ENCODE data around the gene STRIP2.
A peak's percentile ranks its signal among the peaks of the same experiment; 100 is the strongest.
"Not testable (repeated sequence)": the region's sequence is repeated elsewhere in the genome, so short reads cannot be mapped to it uniquely, and the experiment has no call there.

The STRIP2 gene

GRCh38 chr7:129501760-129502707 lies 67.8 kb downstream of the STRIP2 start, which contains the start of gene SMKR1:
Gene SMKR1 (plus strand): TSS chr7:129502531. CDS start chr7:129502825, 294 bp downstream.
- Histone ChIP-seq H3K9ac (ENCODE audit: low read depth, low read length) (peak within 1 kb of the TSS; percentile 60; the same call in 1 of the 2 replicates), H3K4me1 (ENCODE audit: insufficient read depth, low read length) (no peaks in the 10 kb centered on the region), H3K36me3 (ENCODE audit: insufficient read depth, low read length) (no peaks in the 10 kb centered on the region), H3K9me3 (ENCODE audit: control insufficient read depth, insufficient read depth, low read length) (no peaks in the 10 kb centered on the region)

- no peaks in the 10 kb centered on the region for H3K4me1 ChIP-seq (ENCODE audit: insufficient read depth, low read length)
- peak overlapping the region; percentile 60; the same call in 1 of the 2 replicates for H3K9ac ChIP-seq (ENCODE audit: low read depth, low read length)
- H3K9me3 ChIP-seq (ENCODE audit: control insufficient read depth, insufficient read depth, low read length) = no peaks in the 10 kb centered on the region
- no peaks in the 10 kb centered on the region for H3K36me3 ChIP-seq (ENCODE audit: insufficient read depth, low read length)
Observed at GRCh38 chr7:129502708-129503685, 68.8 kb downstream of the STRIP2 start.

- H3K9ac ChIP-seq (ENCODE audit: low read depth, low read length) = no peak overlapping the region
Observed at GRCh38 chr7:129503725-129504124, 69.5 kb downstream of the STRIP2 start.

GRCh38 chr7:129512192-129512591 lies 78.0 kb downstream of the STRIP2 start:
- H3K9ac ChIP-seq (ENCODE audit: low read depth, low read length) = no peak overlapping the region

More at GRCh38 chr7:129503725-129504124, 69.5 kb downstream of the STRIP2 start:
- Histone ChIP-seq H3K36me3 (ENCODE audit: insufficient read depth, low read length) (no peaks in the 10 kb centered on the region), H3K4me1 (ENCODE audit: insufficient read depth, low read length) (no peaks in the 10 kb centered on the region), H3K9me3 (ENCODE audit: control insufficient read depth, insufficient read depth, low read length) (no peaks in the 10 kb centered on the region)

GRCh38 chr7:129513546-129513945 lies 79.3 kb downstream of the STRIP2 start:
- Histone ChIP-seq H3K36me3 (ENCODE audit: insufficient read depth, low read length) (no peaks in the 10 kb centered on the region), H3K4me1 (ENCODE audit: insufficient read depth, low read length) (peaks cover 11% of the 10 kb centered on the region), H3K9me3 (ENCODE audit: control insufficient read depth, insufficient read depth, low read length) (no peaks in the 10 kb centered on the region), H3K9ac (ENCODE audit: low read depth, low read length) (no peak overlapping the region)

More at GRCh38 chr7:129512192-129512591, 78.0 kb downstream of the STRIP2 start:
- Histone ChIP-seq H3K4me1 (ENCODE audit: insufficient read depth, low read length) (peaks cover 11% of the 10 kb centered on the region), H3K36me3 (ENCODE audit: insufficient read depth, low read length) (no peaks in the 10 kb centered on the region), H3K9me3 (ENCODE audit: control insufficient read depth, insufficient read depth, low read length) (no peaks in the 10 kb centered on the region)

GRCh38 chr7:129514683-129515082 lies 80.5 kb downstream of the STRIP2 start:
- Histone ChIP-seq H3K9me3 (ENCODE audit: control insufficient read depth, insufficient read depth, low read length) (no peaks in the 10 kb centered on the region), H3K4me1 (ENCODE audit: insufficient read depth, low read length) (peaks cover 14% of the 10 kb centered on the region), H3K9ac (ENCODE audit: low read depth, low read length) (no peak overlapping the region), H3K36me3 (ENCODE audit: insufficient read depth, low read length) (no peaks in the 10 kb centered on the region)

- peaks cover 16% of the 10 kb centered on the region for H3K4me1 ChIP-seq (ENCODE audit: insufficient read depth, low read length)
- no peaks in the 10 kb centered on the region for H3K9me3 ChIP-seq (ENCODE audit: control insufficient read depth, insufficient read depth, low read length)
- no peak overlapping the region for H3K9ac ChIP-seq (ENCODE audit: low read depth, low read length)
- no peaks in the 10 kb centered on the region for H3K36me3 ChIP-seq (ENCODE audit: insufficient read depth, low read length)
Observed at GRCh38 chr7:129515381-129515780, 81.1 kb downstream of the STRIP2 start.

- peaks cover 16% of the 10 kb centered on the region for H3K4me1 ChIP-seq (ENCODE audit: insufficient read depth, low read length)
- H3K9me3 ChIP-seq (ENCODE audit: control insufficient read depth, insufficient read depth, low read length) = no peaks in the 10 kb centered on the region
- H3K36me3 ChIP-seq (ENCODE audit: insufficient read depth, low read length) = no peaks in the 10 kb centered on the region
- no peak overlapping the region for H3K9ac ChIP-seq (ENCODE audit: low read depth, low read length)
Observed at GRCh38 chr7:129517931-129518330, 83.7 kb downstream of the STRIP2 start.

GRCh38 chr7:129519464-129519863 lies 85.2 kb downstream of the STRIP2 start:
- no peaks in the 10 kb centered on the region for H3K9me3 ChIP-seq (ENCODE audit: control insufficient read depth, insufficient read depth, low read length)
- peaks cover 8% of the 10 kb centered on the region for H3K4me1 ChIP-seq (ENCODE audit: insufficient read depth, low read length)
- H3K36me3 ChIP-seq (ENCODE audit: insufficient read depth, low read length) = no peaks in the 10 kb centered on the region
- H3K9ac ChIP-seq (ENCODE audit: low read depth, low read length) = no peak overlapping the region

GRCh38 chr7:129522088-129522970 lies 88.1 kb downstream of the STRIP2 start:
- peaks cover 5% of the 10 kb centered on the region; the same call in 1 of the 2 replicates for H3K4me1 ChIP-seq (ENCODE audit: insufficient read depth, low read length)
- H3K9ac ChIP-seq (ENCODE audit: low read depth, low read length) = no peak overlapping the region
- no peaks in the 10 kb centered on the region for H3K9me3 ChIP-seq (ENCODE audit: control insufficient read depth, insufficient read depth, low read length)
- H3K36me3 ChIP-seq (ENCODE audit: insufficient read depth, low read length) = no peaks in the 10 kb centered on the region

GRCh38 chr7:129522971-129523340 lies 88.7 kb downstream of the STRIP2 start:
- Histone ChIP-seq H3K4me1 (ENCODE audit: insufficient read depth, low read length) (peaks cover 5% of the 10 kb centered on the region; the same call in 1 of the 2 replicates), H3K9me3 (ENCODE audit: control insufficient read depth, insufficient read depth, low read length) (no peaks in the 10 kb centered on the region), H3K9ac (ENCODE audit: low read depth, low read length) (no peak overlapping the region), H3K36me3 (ENCODE audit: insufficient read depth, low read length) (no peaks in the 10 kb centered on the region)

GRCh38 chr7:129523924-129524323 lies 89.7 kb downstream of the STRIP2 start:
- peaks cover 5% of the 10 kb centered on the region; the same call in 1 of the 2 replicates for H3K4me1 ChIP-seq (ENCODE audit: insufficient read depth, low read length)
- no peaks in the 10 kb centered on the region for H3K36me3 ChIP-seq (ENCODE audit: insufficient read depth, low read length)
- H3K9ac ChIP-seq (ENCODE audit: low read depth, low read length) = no peak overlapping the region
- no peaks in the 10 kb centered on the region for H3K9me3 ChIP-seq (ENCODE audit: control insufficient read depth, insufficient read depth, low read length)

GRCh38 chr7:129524405-129524804 lies 90.2 kb downstream of the STRIP2 start:
- not testable (repeated sequence) for H3K36me3 ChIP-seq (ENCODE audit: insufficient read depth, low read length); H3K9ac ChIP-seq (ENCODE audit: low read depth, low read length); H3K9me3 ChIP-seq (ENCODE audit: control insufficient read depth, insufficient read depth, low read length); H3K4me1 ChIP-seq (ENCODE audit: insufficient read depth, low read length)
